CD14-positive monocyte (primary cell): ENCODE results near the gene RCOR2. TPM values are rescaled to one million over a fixed set of nuclear protein-coding genes. Genes with fewer than 3 reads are reported as not detected.
A peak's percentile ranks its signal among the peaks of the same experiment; 100 is the strongest.

Experiments
- DNase-seq, 3 donors: peaks; one replicate each; pipeline ENCODE4 v3.0.0-alpha.2; 2011 to 2022
- H2AFZ ChIP-seq: 2 replicates; pipeline ENCODE4 v1.6.0; 2012; ENCODE audit warnings: mild to moderate bottlenecking, low read depth, low read length, inconsistent platforms; ENCODE audit not compliant: insufficient read depth, poor library complexity, severe bottlenecking
- H3K27ac ChIP-seq, 2 donors: 1 replicate in 1 of 2; 2 replicates in 1 of 2; pipeline ENCODE4 v1.5.1; 2012 to 2013; ENCODE audit warnings: low read length in 2 of 2, control low read depth in 1 of 2, inconsistent platforms in 1 of 2, low read depth in 1 of 2, mild to moderate bottlenecking in 1 of 2
- H3K27me3 ChIP-seq, 2 donors: one replicate each; pipeline versions ENCODE4 v1.6.0 to v1.6.1; 2011 to 2013; ENCODE audit warnings: low read length in 2 of 2; ENCODE audit not compliant: control insufficient read depth in 2 of 2, insufficient read depth in 2 of 2
- H3K36me3 ChIP-seq, 2 donors: replicated peaks in 1 of 2; 1 replicate in 1 of 2; 2 replicates in 1 of 2; pipeline versions ENCODE4 v1.5.1 to v1.6.1; 2012 to 2013; ENCODE audit warnings: low read length in 2 of 2, control low read depth in 1 of 2, inconsistent platforms in 1 of 2, mild to moderate bottlenecking in 1 of 2; ENCODE audit not compliant: insufficient read depth in 2 of 2, control insufficient read depth in 1 of 2
- H3K4me1 ChIP-seq, 2 donors: 1 replicate in 1 of 2; 2 replicates in 1 of 2; pipeline versions ENCODE4 v1.5.1 to v1.6.1; 2012 to 2013; ENCODE audit warnings: low read length in 2 of 2, control low read depth in 1 of 2, inconsistent platforms in 1 of 2, mild to moderate bottlenecking in 1 of 2, moderate library complexity in 1 of 2; ENCODE audit not compliant: insufficient read depth in 2 of 2, control insufficient read depth in 1 of 2
- H3K4me2 ChIP-seq: replicated peaks from 2 replicates; pipeline ENCODE3; 2012; ENCODE audit warnings: low read length, moderate library complexity, mild to moderate bottlenecking; ENCODE audit not compliant: poor library complexity, severe bottlenecking; ENCODE audit errors: extremely low read depth
- H3K4me3 ChIP-seq, 3 experiments: fragments of 200-600 bp in 1 of 3; sonication (generic) in 1 of 3; replicated peaks in 1 of 3; 1 replicate in 2 of 3; 2 replicates in 1 of 3; pipeline ENCODE4 v1.5.1; 2011 to 2013; ENCODE audit warnings: low read length in 3 of 3, mild to moderate bottlenecking in 3 of 3, control low read depth in 2 of 3, low read depth in 2 of 3, inconsistent platforms in 1 of 3, moderate library complexity in 1 of 3
- H3K79me2 ChIP-seq: 2 replicates; pipeline ENCODE4 v1.6.0; 2012; ENCODE audit warnings: mild to moderate bottlenecking, control low read depth, inconsistent platforms, low read length, moderate library complexity; ENCODE audit not compliant: insufficient read depth
- H3K9ac ChIP-seq: 2 replicates; pipeline ENCODE4 v1.6.0; 2017; ENCODE audit warnings: low read length, mild to moderate bottlenecking; ENCODE audit not compliant: insufficient read depth, poor library complexity, severe bottlenecking
- H3K9me3 ChIP-seq, 2 donors: replicated peaks in 1 of 2; 1 replicate in 1 of 2; 2 replicates in 1 of 2; pipeline versions ENCODE4 v1.5.1 to v1.6.1; 2012 to 2013; ENCODE audit warnings: low read length in 2 of 2, control low read depth in 1 of 2; ENCODE audit not compliant: control insufficient read depth in 1 of 2, insufficient read depth in 1 of 2
- H4K20me1 ChIP-seq: 2 replicates; pipeline ENCODE4 v1.6.0; 2012; ENCODE audit warnings: mild to moderate bottlenecking, low read length, control low read depth, moderate library complexity; ENCODE audit not compliant: insufficient read depth
- H3K27ac Mint-ChIP-seq, 7 donors: one replicate each; pipeline ENCODE4 v1.8.0; 2020; ENCODE audit warnings: mild to moderate bottlenecking in 7 of 7, mixed read lengths in 7 of 7, moderate library complexity in 6 of 7, inconsistent platforms in 2 of 7
- H3K27me3 Mint-ChIP-seq, 3 donors: one replicate each; pipeline ENCODE4 v1.8.0; 2021 to 2022; ENCODE audit warnings: low read depth in 3 of 3, mild to moderate bottlenecking in 3 of 3, mixed read lengths in 3 of 3, moderate library complexity in 3 of 3, inconsistent platforms in 1 of 3
- H3K36me3 Mint-ChIP-seq, 2 donors: one replicate each; pipeline ENCODE4 v1.8.0; 2020; ENCODE audit warnings: mixed read lengths in 2 of 2, inconsistent platforms in 1 of 2, mild to moderate bottlenecking in 1 of 2
- H3K4me1 Mint-ChIP-seq: one replicate; pipeline ENCODE4 v1.8.0; 2020; ENCODE audit warnings: mild to moderate bottlenecking, mixed read lengths
- H3K4me3 Mint-ChIP-seq, 2 donors: one replicate each; pipeline ENCODE4 v1.8.0; 2020; ENCODE audit warnings: mild to moderate bottlenecking in 2 of 2, mixed read lengths in 2 of 2, moderate library complexity in 1 of 2
- H3K9me3 Mint-ChIP-seq, 7 donors: one replicate each; pipeline ENCODE4 v1.8.0; 2020 to 2022; ENCODE audit warnings: mixed read lengths in 7 of 7, mild to moderate bottlenecking in 6 of 7, moderate library complexity in 6 of 7, inconsistent platforms in 2 of 7
- CTCF ChIP-seq: fragments of 200-600 bp; IDR thresholded peaks from one replicate; pipeline ENCODE4 v1.8.0; 2022; ENCODE audit warnings: antibody characterized with exemption, mild to moderate bottlenecking
- WGBS: methylation state at CpG from one replicate; pipeline ENCODE4 v1.1.5; 2013; ENCODE audit warnings: missing lambda C conversion rate; ENCODE audit not compliant: insufficient coverage; 5-methylcytosine and 5-hydroxymethylcytosine counted together
- intact Hi-C, 2 donors: fragments of 100-400 bp; cut with micrococcal nuclease; formaldehyde crosslinking; loops; one replicate each; pipeline versions ENCODE4 v1.15.0 to v1.15.1; 2023
- polyA plus RNA-seq, 3 donors: library from polyadenylated mRNA; depleted of rRNA in 1 of 3; unstranded in 2 of 3; stranded (reverse) in 1 of 3; fragments of 300-500 nt in 2 of 3; fragments of >200 nt in 1 of 3; fragmentation: Illumina TruSeq in 2 of 3; gene quantifications; 1 replicate in 2 of 3; 2 replicates in 1 of 3; pipeline ENCODE4 v1.2.3, GENCODE V29; 2012 to 2021

RCOR2 gene
- polyA plus RNA-seq, 3 donors, result not detected

- Mint-ChIP-seq H3K27ac (no peak overlapping the region), H3K27me3 (peaks cover 0 to 3% (median 0%) of the 10 kb centered on the region in 3 donors), H3K4me1 (peaks cover 4% of the 10 kb centered on the region), H3K36me3 (peaks cover 51 to 54% of the 10 kb centered on the region in 2 donors), H3K4me3 (no peak overlapping the region), H3K9me3 (no peaks in the 10 kb centered on the region)
- WGBS, result 100% methylated on average over 2 of the region's 4 CpGs
- no peak overlapping the region for H3K9ac ChIP-seq
- H3K9me3 ChIP-seq, result no peaks in the 10 kb centered on the region
- intact Hi-C loops, result no loop called here
- H2AFZ ChIP-seq, result no peak overlapping the region
- DNase-seq, result no peak
- H3K4me1 ChIP-seq, result no peaks in the 10 kb centered on the region
- H4K20me1 ChIP-seq, result no peaks in the 10 kb centered on the region
- no peak overlapping the region for H3K27ac ChIP-seq
- no peak overlapping the region for H3K4me2 ChIP-seq
- H3K79me2 ChIP-seq, result no peaks in the 10 kb centered on the region
- H3K27me3 ChIP-seq, result no peaks in the 10 kb centered on the region
- peaks cover 29 to 51% of the 10 kb centered on the region in 2 donors for H3K36me3 ChIP-seq
- no peak overlapping the region for H3K4me3 ChIP-seq
- no peak for TF ChIP-seq CTCF
These were observed 35.6 kb upstream of the RCOR2 start for GRCh38 chr11:63952570-63952969.

GRCh38 chr11:63951779-63952536, 35.0 kb upstream of the RCOR2 start:
- TF ChIP-seq CTCF, result no peak

More at GRCh38 chr11:63951779-63952536, 35.0 kb upstream of the RCOR2 start:
- Histone ChIP-seq H4K20me1 (no peaks in the 10 kb centered on the region), H3K9me3 (no peaks in the 10 kb centered on the region), H3K4me3 (no peak overlapping the region), H3K27me3 (no peaks in the 10 kb centered on the region), H3K9ac (no peak overlapping the region), H2AFZ (no peak overlapping the region), H3K4me1 (no peaks in the 10 kb centered on the region), H3K36me3 (peaks cover 29 to 51% of the 10 kb centered on the region in 2 donors), H3K27ac (no peak overlapping the region), H3K79me2 (no peaks in the 10 kb centered on the region), H3K4me2 (no peak overlapping the region)
- peaks cover 0 to 3% (median 0%) of the 10 kb centered on the region in 3 donors for H3K27me3 Mint-ChIP-seq
- no peaks in the 10 kb centered on the region for H3K9me3 Mint-ChIP-seq
- peak overlapping the region in 4 of 7 donors; percentile 4 to 43 (median 30) for H3K27ac Mint-ChIP-seq
- intact Hi-C loops, result no loop called here
- H3K4me1 Mint-ChIP-seq, result peaks cover 4% of the 10 kb centered on the region
- H3K36me3 Mint-ChIP-seq, result peaks cover 53 to 54% of the 10 kb centered on the region in 2 donors
- DNase-seq, result no peak
- 48% methylated on average over 20 of the region's 20 CpGs for WGBS
- no peak overlapping the region for H3K4me3 Mint-ChIP-seq
